ENCODE data around the gene RETREG3. TPM values are rescaled to one million over a fixed set of nuclear protein-coding genes. Genes with fewer than 3 reads are reported as not detected.
"Not testable (repeated sequence)": the region's sequence is repeated elsewhere in the genome, so short reads cannot be mapped to it uniquely, and the experiment has no call there.

Gene RETREG3
- total RNA-seq, 1 donor from 2014 or later = 50.7 TPM

DNA sequence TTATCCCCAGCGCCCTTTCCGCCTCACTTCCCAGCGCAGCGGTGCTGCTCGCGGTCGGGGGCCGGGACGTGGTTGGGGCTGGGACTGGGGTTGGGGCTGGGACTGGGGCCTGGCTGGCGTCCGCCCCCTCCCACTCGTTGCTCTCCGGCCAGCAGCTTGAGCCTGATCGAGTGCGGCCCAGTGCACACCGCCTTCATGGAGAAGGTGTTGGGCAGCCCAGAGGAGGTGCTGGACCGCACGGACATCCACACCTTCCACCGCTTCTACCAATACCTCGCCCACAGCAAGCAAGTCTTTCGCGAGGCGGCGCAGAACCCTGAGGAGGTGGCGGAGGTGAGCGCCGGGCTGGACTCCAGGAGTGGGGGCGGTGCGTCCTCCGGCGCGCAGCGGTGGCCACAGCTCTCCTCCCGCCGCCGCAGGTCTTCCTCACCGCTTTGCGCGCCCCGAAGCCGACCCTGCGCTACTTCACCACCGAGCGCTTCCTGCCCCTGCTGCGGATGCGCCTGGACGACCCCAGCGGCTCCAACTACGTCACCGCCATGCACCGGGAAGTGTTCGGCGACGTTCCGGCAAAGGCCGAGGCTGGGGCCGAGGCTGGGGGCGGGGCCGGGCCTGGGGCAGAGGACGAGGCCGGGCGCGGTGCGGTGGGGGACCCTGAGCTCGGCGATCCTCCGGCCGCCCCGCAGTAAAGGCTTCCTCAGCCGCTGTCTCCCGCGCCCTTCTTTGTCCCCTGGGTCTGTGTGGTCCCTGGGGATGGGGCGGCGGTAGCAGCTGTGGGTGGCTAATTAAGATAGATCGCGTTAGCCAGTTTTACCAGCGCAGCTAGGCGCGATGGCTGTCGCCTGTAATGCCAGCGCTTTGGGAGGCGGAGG is 54.7 kb downstream of the RETREG3 start:
- intact Hi-C loops (cut with micrococcal nuclease) = loop anchor here (2.0 kb wide), 1 partner anchor 54 kb away; the partner anchor contains the start of genes RETREG3 and TUBG1

DNA sequence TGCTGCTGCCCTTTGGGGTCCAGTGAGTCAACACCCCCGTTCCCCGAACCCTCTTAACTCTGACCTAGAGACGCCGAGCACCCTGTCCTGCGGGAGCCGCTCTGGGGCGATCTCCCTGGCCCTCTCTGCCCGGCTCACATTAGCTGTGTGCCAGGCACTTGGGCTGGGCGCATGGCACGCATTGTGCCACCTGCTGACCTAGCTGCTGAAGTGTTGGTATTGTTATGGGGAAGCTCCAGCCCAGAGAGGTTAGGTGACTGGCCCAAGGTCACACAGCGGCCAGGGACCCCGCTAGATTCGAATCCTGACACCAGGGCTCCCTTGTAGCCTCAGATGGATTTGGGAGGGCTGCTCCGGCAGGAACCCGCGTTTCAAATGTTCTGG is 55.3 kb downstream of the RETREG3 start:
- intact Hi-C loops (cut with micrococcal nuclease) = loop anchor here (2.0 kb wide), 1 partner anchor 55 kb away; the partner anchor contains the start of genes RETREG3 and TUBG1

DNA sequence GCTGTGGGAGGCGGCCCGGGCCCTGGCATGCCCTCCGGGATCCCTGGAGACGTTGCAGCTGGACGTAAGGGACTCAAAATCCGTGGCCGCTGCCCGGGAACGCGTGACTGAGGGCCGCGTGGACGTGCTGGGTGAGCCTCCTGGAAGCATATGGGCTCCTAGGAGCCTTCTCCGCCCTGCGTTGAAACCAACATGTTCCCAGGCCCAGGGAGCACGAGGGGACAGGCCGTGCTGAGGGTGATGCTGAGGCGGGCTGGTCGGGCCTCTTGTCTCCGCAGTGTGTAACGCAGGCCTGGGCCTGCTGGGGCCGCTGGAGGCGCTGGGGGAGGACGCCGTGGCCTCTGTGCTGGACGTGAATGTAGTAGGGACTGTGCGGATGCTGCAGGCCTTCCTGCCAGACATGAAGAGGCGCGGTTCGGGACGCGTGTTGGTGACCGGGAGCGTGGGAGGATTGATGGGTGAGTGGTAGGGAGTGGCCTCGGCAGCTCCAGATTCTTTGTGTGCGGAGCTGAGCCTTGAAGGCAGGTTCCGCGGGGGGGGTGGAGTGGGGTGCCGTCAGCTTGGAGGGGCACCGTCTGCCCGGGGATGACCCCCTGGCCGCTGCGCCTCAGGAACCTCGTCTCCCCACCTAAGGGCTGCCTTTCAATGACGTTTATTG is 55.9 kb downstream of the RETREG3 start:
- intact Hi-C loops (cut with micrococcal nuclease) = no loop called here

DNA sequence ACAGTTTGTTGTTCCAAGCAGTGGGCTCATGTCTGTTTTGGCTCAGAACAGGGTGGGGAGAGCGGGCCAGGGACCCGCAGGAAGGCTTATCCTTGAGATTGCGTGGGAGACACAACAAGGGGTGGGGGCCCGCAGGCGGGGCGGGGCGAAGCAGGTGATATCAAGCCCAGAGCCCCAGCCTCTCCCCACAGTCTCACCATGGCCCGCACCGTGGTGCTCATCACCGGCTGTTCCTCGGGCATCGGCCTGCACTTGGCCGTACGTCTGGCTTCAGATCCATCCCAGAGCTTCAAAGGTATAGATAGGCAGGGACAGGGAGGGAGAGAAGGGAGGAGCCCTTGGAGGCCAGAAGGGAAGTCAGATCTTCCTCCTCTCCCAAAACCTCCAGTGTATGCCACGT is 56.4 kb downstream of the RETREG3 start, which contains the start of gene HSD17B1:
Gene HSD17B1, plus strand, starts transcription at position 188 of the 400 bp plus-strand sequence. Its CDS starts 11 bp downstream, at position 199.
- intact Hi-C loops (cut with micrococcal nuclease) = not testable (repeated sequence)

DNA sequence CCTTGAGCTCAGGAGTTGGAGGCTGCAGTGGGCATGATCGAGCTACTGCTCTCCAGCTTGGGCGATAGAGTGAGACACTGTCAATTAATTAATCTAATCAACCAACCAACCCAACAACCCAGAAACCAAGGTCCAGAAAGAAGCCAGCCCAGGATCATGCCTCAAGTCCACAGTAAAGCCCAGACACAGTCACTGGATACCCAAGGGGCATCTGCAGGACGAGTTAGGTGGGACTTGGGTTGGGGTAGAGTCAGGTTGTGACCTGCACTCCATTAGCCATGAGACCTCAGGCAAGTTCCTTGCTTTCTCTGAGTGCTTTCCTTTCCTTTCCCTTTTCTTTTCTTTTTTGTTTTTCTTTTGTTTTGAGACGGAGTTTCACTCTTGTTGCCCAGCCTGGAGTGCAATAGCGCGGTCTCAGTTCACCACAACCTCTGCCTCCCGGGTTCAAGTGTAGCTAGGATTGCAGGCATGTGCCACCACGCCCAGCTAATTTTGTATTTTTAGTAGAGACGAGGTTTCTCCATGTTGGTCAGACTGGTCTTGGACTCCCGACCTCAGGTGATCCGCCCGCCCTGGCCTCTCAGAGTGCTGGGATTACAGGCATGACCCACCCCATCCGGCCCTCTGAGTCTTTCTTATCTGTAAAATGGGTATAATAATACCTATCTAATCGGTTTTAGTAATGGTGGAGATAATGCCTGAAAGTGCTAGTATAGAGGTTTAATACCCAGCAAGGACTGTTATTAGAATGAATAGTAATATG is 60.0 kb downstream of the RETREG3 start:
- intact Hi-C loops (cut with micrococcal nuclease) = no loop called here

DNA sequence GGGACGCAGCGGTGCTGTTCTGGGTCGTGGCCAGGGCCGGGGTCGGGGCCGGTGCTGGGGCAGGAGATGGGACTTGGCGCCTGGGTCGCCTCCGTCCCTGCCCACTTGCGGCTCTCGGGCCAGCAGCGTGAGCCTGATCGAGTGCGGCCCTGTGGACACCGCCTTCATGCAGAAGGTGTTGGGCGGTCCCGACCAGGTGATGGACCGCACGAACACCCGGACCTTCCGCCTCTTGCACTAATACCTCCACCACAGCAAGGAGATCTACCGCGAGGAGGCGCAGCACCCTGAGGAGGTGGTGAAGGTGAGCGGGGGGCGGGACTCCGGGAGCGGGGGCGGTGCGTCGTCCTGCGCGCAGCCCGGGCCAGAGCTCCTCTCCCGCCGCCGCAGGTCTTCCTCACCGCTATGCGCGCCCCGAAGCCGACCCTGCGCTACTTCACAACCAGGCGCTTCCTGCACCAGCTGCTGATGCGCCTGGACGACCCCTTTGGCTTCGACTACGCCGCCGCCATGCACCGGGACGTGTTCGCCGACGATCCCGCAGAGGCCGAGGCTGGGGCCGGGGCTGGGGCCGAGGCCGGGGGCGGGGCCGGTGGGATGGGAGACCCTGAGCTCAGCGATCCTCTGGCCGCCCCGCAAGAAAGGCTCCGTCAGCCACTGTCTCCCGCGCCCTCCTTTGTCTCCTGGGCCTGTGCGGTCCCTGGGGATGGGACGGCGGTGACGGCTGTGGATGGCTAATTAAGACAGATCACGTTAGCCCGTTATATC is 60.9 kb downstream of the RETREG3 start:
- intact Hi-C loops (cut with micrococcal nuclease) = no loop called here

DNA sequence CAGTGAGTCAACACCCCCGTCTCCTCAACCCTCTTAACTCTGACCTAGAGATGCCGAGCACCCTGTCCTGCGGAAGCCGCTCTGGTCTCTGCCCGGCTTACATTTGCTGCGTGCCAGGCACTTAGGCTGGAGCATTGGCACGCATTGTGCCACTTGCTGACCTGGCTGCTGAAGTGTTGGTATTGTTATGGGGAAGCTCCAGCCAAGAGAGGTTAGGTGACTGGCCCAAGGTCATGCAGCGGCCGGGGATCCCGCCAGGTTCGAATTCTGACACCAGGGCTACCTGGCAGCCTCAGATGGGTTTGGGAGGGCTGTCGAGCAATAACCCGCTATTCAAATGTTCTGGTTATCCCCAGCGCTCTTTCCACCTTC is 61.5 kb downstream of the RETREG3 start:
- intact Hi-C loops (cut with micrococcal nuclease) = no loop called here

DNA sequence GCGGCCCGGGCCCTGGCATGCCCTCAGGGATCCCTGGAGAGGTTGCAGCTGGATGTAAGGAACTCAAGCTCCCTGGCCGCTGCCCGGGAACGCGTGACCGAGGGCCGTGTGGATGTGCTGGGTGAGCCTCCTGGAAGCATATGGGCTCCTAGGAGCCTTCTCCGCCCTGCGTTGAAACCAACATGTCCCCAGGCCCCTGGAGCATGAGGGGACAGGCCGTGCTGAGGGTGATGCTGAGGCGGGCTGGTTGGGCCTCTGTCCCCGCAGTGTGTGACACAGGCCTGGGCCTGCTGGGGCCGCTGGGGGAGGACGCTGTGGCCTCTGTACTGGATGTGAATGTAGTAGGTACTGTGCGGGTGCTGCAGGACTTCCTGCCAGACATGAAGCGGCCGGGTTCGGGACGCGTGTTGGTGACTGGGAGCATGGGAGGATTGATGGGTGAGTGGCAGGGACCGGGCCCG is 62.1 kb downstream of the RETREG3 start:
- intact Hi-C loops (cut with micrococcal nuclease) = no loop called here

DNA sequence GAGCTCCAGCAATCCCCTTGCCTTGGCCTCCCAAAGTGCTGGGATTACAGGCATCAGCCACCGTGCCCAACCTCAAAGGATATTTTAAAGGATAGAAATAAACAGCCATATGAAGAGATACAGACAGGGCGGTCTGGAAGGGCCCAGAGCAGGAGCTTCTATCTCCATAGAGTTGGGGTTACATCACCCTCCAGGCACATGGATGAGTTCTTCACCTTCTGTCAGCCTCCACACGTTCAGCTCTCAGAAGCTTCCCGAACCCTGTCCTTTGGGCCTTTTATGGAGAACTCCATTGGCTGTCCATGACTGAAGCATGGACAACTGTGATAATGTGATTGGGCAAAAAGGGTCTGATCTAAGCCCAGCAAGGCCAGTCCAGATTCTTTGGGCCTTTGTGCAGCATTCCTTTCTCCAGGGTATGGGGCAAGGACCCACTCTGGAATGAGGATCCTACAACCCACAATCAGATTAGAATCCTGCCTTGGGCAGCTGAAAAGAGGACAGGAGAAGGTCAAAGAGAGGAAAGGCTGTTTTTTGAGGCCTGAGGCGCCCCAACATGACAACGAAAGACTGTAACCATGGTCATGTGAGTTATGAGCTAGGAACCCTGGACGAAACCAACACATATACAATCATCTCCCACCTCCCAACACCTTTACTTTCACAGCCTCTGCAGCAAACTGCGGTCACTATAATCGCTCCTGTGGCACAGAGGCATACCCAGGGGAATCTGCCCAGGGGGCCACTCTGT is 63.2 kb downstream of the RETREG3 start:
- intact Hi-C loops (cut with micrococcal nuclease) = not testable (repeated sequence)

DNA sequence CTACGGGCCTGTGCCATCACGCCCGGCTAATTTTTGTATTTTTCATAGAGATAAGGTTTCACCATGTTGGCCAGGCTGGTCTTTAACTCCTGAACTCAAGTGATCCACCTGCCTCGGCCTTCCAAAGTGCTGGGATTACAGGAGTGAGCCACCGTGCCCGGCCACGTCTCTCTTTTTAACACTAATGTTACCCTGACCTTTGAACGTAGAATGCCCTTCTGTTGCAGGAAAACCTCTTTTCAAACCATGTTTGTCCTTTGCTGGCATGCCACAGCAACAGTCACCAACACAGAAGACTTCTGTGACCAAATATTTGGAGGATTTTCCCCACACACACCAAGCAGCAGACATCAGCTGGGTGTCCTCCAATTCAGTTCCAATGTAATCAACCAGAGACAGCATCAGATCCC is 64.3 kb downstream of the RETREG3 start:
- intact Hi-C loops (cut with micrococcal nuclease) = no loop called here

DNA sequence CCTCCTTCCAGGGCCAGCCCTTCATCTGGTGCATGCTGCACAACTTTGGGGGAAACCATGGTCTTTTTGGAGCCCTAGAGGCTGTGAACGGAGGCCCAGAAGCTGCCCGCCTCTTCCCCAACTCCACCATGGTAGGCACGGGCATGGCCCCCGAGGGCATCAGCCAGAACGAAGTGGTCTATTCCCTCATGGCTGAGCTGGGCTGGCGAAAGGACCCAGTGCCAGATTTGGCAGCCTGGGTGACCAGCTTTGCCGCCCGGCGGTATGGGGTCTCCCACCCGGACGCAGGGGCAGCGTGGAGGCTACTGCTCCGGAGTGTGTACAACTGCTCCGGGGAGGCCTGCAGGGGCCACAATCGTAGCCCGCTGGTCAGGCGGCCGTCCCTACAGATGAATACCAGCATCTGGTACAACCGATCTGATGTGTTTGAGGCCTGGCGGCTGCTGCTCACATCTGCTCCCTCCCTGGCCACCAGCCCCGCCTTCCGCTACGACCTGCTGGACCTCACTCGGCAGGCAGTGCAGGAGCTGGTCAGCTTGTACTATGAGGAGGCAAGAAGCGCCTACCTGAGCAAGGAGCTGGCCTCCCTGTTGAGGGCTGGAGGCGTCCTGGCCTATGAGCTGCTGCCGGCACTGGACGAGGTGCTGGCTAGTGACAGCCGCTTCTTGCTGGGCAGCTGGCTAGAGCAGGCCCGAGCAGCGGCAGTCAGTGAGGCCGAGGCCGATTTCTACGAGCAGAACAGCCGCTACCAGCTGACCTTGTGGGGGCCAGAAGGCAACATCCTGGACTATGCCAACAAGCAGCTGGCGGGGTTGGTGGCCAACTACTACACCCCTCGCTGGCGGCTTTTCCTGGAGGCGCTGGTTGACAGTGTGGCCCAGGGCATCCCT is 65.7 kb downstream of the RETREG3 start:
- intact Hi-C loops (cut with micrococcal nuclease) = no loop called here

DNA sequence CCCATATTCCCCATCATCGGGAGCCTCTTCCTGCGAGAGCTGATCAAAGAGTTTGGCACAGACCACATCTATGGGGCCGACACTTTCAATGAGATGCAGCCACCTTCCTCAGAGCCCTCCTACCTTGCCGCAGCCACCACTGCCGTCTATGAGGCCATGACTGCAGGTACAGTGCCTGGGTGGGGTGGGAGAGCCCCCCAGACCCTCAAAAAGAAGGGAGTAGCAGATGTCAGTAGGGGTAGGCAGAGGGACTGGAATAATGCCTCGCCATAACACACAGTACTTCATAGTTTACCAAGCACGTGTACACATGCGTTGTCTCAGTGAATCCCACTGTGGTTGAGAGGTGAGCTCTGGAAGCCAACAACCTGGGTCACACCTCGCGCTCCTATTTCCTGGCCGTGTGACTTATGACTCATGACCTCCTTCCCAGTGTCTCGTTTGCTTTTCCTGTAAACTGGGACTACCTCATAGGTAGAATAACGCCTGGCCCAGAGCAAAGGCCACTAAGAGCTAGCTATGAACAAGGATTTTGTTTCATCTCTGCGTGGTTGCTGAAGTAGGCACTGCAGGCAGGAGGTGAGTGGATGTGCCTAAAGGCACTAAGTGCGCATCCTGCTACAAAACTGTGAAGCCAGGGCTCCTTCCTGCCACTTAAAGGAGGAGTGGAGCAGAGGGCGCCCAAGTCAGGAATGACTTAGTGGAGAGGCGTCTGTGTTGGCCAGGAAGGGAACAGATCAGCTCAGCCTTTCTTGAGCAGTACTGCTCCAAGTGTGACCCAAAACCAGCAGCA is 67.9 kb downstream of the RETREG3 start:
- intact Hi-C loops (cut with micrococcal nuclease) = no loop called here

DNA sequence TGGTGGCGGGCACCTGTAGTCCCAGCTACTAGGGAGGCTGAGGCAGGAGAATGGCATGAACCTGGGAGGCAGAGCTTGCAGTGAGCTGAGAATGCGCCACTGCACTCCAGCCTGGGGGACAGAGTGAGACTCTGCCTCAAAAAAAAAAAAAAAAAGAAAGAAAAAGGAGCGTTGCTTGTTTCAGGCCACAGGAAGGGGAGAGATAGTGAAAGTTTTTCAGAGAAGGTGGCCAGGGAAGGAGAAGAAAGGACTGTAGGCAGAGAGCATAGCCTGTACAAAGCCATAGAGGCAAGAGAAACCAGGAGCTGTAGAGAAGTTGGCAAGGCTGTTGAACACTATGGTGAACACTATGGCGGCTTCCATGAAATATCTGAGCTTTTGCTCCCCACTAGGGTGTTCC is 68.6 kb downstream of the RETREG3 start:
- intact Hi-C loops (cut with micrococcal nuclease) = not testable (repeated sequence)

DNA sequence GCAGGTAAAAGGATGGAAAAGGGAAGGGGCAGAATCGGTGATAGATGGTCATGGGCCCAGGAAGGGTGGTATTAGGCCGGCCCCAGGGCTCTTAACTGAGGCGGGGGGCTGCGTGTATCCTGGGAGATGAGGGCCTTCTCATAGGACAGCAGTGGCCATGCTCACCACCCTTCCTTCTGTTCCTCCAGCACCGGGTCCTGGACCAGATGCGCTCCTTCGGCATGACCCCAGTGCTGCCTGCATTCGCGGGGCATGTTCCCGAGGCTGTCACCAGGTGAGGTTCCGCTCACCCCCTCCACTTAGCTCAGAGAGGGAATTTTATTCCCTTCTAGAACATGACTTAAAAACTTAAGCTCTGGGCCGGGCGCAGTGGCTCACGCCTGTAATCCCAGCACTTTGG is 70.7 kb downstream of the RETREG3 start:
- intact Hi-C loops (cut with micrococcal nuclease) = loop anchor here (10.0 kb wide), 1 partner anchor 354 kb away; the partner anchor contains the start of genes HCRT and KCNH4

DNA sequence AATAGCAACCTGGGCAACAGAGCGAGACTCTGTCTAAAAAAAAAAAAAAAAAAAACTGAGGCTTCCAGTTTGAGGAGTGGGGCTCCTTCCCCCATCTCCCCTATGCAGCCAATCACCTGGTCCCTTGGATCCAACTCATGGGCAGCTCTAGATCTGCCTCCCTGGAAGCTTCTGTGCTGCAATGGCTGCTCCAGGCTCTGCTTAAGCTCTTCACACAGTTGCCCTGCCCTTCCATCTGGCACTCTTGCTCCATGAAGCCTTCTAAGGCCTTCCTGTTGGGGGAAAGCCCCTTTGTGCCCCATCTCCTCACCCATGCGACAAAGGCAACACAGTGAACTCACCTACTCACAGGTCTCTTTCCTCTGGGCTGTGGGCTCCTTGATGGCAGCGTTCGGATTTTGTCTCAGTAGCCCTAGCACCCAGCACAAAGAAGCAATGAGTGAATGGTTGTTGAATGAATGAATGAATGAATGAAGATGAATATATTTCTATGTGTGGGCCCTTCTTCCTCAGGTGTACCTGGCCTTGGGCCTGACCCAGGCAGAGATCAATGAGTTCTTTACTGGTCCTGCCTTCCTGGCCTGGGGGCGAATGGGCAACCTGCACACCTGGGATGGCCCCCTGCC is 71.2 kb downstream of the RETREG3 start:
- intact Hi-C loops (cut with micrococcal nuclease) = loop anchor here (10.0 kb wide), 1 partner anchor 353 kb away; the partner anchor contains the start of genes HCRT and KCNH4

DNA sequence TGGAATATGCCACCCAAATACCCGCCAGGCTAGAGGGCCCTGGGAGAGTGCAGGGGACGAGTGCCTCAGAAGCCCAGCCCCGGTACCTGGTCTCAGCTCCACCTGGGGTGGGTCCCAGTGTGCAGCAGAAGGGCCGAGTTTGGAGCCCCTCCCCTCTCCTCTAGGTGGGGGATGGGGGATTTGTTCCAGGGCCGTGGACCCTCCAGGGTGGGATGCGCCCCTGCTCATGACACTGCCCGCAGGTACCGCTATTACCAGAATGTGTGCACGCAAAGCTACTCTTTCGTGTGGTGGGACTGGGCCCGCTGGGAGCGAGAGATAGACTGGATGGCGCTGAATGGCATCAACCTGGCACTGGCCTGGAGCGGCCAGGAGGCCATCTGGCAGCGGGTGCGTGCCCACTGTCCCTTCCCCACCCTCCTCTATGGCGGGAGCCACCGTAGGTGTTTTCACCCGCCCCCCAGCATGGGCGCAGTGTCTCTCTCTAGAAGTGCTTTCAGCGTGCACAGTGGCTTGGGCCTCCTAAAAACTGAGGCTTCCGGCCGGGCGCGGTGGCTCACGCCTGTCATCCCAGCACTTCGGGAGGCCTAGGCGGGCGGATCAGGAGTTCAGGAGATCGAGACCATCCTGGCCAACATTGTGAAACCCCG is 71.9 kb downstream of the RETREG3 start:
- intact Hi-C loops (cut with micrococcal nuclease) = loop anchor here (10.0 kb wide), 1 partner anchor 352 kb away; the partner anchor contains the start of genes HCRT and KCNH4
